GM21825 (cell line): Measurements from ENCODE around the gene EML4.

Experiments used
- ATAC-seq: cut with Tn5 transposase; IDR thresholded peaks from one replicate; pipeline ENCODE4 v1.9.1; 2021; ENCODE audit warnings: mild to moderate bottlenecking, moderate library complexity; ENCODE audit not compliant: unreplicated experiment

Gene EML4

GRCh38 chr2:42298996-42299754 is 130.0 kb downstream of the EML4 start:
- no peak for ATAC-seq

GRCh38 chr2:42300527-42300926 is 131.4 kb downstream of the EML4 start:
- no peak for ATAC-seq

GRCh38 chr2:42303252-42303651 is 134.1 kb downstream of the EML4 start:
- ATAC-seq: no peak

- no peak for ATAC-seq
Measured at GRCh38 chr2:42304059-42304713, 135.0 kb downstream of the EML4 start.

- ATAC-seq: no peak
Measured at GRCh38 chr2:42307180-42307579, 138.0 kb downstream of the EML4 start.

GRCh38 chr2:42309366-42309765 is 140.2 kb downstream of the EML4 start:
- no peak for ATAC-seq

- ATAC-seq: no peak
Measured at GRCh38 chr2:42310007-42310515, 140.9 kb downstream of the EML4 start.

- ATAC-seq: no peak
Measured at GRCh38 chr2:42312106-42312505, 143.0 kb downstream of the EML4 start.

- ATAC-seq: no peak
Measured at GRCh38 chr2:42314892-42315468, 145.8 kb downstream of the EML4 start.

GRCh38 chr2:42315844-42316470 is 146.8 kb downstream of the EML4 start:
- ATAC-seq: no peak

- no peak for ATAC-seq
Measured at GRCh38 chr2:42316910-42317309, 147.8 kb downstream of the EML4 start.

GRCh38 chr2:42317486-42317885 is 148.3 kb downstream of the EML4 start:
- no peak for ATAC-seq

- ATAC-seq: no peak
Measured at GRCh38 chr2:42317945-42318344, 148.8 kb downstream of the EML4 start.

GRCh38 chr2:42319265-42319664 is 150.1 kb downstream of the EML4 start:
- no peak for ATAC-seq

- ATAC-seq: no peak
Measured at GRCh38 chr2:42321452-42322064, 152.4 kb downstream of the EML4 start.

GRCh38 chr2:42324244-42324643 is 155.1 kb downstream of the EML4 start:
- ATAC-seq: no peak

- ATAC-seq: no peak
Measured at GRCh38 chr2:42324949-42325348, 155.8 kb downstream of the EML4 start.

GRCh38 chr2:42325609-42326008 is 156.5 kb downstream of the EML4 start:
- no peak for ATAC-seq

- no peak for ATAC-seq
Measured at GRCh38 chr2:42327125-42327524, 158.0 kb downstream of the EML4 start.

- no peak for ATAC-seq
Measured at GRCh38 chr2:42328148-42328833, 159.1 kb downstream of the EML4 start.

GRCh38 chr2:42328923-42329322 is 159.8 kb downstream of the EML4 start:
- no peak for ATAC-seq
